ENCODE data around the gene TRMT2A.

The TRMT2A gene

DNA sequence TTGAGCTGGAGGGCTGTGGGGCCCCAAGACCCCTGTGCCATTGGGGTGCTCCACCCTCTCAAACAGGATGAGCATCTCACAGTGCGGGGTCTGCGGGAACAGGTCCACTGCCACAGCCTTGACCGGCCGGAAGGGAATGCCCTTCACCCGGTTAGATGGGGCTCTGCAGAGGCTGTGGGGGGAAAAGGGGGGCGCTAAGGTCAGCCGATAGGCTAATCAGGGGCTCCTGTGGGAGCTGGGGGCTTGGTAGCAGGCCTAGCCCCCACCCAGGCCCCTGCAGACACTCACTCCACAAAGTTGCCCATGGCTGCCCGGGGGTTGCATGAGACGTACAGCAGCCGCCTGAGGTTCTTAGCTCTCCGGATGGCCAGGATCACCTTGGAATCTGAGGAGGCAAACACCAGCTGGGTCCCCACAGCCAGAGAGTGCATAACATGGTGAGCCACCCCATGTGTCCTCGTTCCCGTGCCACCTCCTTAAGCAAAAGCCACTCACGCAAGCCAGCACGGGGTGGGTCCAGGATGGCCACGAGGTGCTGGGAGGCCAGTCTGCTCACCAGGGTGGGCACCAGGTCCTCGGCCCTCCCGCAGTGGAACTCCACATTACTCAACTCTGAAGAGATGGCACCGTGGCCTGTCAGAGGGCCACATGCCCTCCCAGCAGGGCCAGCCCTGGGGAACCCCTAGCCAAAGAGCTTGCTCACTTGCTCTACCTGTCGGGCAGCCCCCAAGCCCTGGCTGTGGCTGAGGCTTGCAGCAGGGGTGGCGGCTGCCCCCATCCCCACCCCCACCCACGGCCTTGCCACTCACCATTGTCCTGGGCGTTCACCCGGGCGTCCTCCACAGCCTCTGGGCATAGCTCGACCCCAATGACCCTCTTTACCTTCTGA is 4.2 kb downstream of the TRMT2A start:
- Histone ChIP-seq H3K4me3 (ENCODE audit: low read depth, low read length) (no peak overlapping the region), H3K36me3 (ENCODE audit: control insufficient read depth in 2 of 2, insufficient read depth in 1 of 2, low read length in 2 of 2) (peaks cover 0 to 84% of the 10 kb centered on the region in 2 experiments; a peak in 2 of 3 replicates), H3K27ac (ENCODE audit: extremely low read depth, low read depth, low read length) (no peak overlapping the region; the same call in 1 of the 2 replicates), H3K9me3 (ENCODE audit: control insufficient read depth, insufficient read depth, low read depth, low read length) (no peaks in the 10 kb centered on the region), H3K4me1 (ENCODE audit: control insufficient read depth, insufficient read depth, low read length) (no peaks in the 10 kb centered on the region)
- ChIA-PET POLR2A (interaction anchor here (0.5 to 1.5 kb wide), 9 partner anchors 9 to 232 kb away, joined by 3 to 6 read pairs (median 4); no protein-coding TSS in a partner anchor), CTCF (interaction anchor here (0.6 kb wide), 1 partner anchor 172 kb away, joined by 3 read pairs; no protein-coding TSS in a partner anchor)
- 0 out of 2 replicates have a peak, but pooled peaks have one; percentile 12 for TF ChIP-seq BCL11B (tag by site-specific recombination; IDR thresholded peaks at IDR 0.05; ENCODE audit: low read depth)
- 0 out of 2 replicates have a peak, but pooled peaks have one; percentile 30 for TF ChIP-seq GLIS2 (tag by site-specific recombination; IDR thresholded peaks at IDR 0.05)
- peak; percentile 72 for TF ChIP-seq ZNF600 (tag by site-specific recombination; IDR thresholded peaks at IDR 0.05)
- TF ChIP-seq, protein P1, sequence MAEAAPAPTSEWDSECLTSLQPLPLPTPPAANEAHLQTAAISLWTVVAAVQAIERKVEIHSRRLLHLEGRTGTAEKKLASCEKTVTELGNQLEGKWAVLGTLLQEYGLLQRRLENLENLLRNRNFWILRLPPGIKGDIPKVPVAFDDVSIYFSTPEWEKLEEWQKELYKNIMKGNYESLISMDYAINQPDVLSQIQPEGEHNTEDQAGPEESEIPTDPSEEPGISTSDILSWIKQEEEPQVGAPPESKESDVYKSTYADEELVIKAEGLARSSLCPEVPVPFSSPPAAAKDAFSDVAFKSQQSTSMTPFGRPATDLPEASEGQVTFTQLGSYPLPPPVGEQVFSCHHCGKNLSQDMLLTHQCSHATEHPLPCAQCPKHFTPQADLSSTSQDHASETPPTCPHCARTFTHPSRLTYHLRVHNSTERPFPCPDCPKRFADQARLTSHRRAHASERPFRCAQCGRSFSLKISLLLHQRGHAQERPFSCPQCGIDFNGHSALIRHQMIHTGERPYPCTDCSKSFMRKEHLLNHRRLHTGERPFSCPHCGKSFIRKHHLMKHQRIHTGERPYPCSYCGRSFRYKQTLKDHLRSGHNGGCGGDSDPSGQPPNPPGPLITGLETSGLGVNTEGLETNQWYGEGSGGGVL (tag by site-specific recombination; IDR thresholded peaks at IDR 0.05) = no peak

DNA sequence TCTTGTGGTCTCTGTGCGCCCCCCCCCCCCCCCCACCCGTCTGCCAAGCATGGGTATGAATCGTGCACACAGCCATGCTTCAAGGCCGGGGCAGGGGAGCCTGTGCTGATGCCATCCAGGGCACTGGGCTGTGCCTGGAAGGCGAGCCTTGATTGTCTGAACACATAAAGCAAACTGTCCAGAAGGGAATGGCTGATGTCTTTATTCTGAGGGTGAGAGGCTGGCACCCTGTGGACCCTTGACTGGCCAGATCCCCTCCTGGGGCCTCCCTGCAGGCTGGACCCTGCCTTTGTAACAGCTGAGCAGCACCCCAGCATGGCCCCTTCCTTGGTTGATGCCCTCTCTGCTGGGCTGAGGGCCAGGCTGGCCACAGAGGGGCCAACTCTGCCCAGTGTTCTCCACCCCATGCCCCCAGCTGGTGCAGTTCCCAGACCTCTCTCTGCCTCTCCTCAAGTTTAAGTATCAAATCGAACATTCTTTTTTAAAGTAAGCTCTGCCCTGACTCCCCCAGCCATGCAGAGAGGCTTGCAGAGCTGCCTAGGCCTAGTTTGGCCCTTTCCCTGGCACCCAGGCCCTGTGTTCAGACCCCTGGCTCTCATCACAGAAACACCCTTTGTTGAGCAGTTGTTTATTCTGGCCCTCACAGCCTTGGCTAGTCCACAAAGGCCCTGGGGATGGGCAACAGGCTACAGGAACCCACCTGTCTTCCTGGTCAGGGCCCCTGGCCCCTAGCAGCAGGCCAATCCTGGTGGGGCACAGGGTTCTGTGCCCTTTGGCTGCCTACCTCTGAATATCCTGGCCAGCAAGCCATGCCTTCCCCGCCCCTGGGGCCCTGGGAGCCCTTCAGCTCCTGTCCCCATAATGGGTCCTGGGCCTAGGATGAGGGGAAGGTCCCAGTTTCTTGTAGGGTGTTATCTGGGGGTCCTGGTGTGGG is 5.1 kb downstream of the TRMT2A start:
- peak; percentile 70 for TF ChIP-seq SCRT2 (tag by site-specific recombination; IDR thresholded peaks at IDR 0.05)
- TF ChIP-seq SCRT1 (tag by site-specific recombination; IDR thresholded peaks at IDR 0.05; ENCODE audit: borderline replicate concordance) = peak; percentile 85
- peak; percentile 58 for TF ChIP-seq ZIC2 (tag by site-specific recombination; IDR thresholded peaks at IDR 0.05)
- TF ChIP-seq GLIS2 (tag by site-specific recombination; IDR thresholded peaks at IDR 0.05) = peak; percentile 40; the same call in 1 of the 2 replicates
- no peak for TF ChIP-seq ZNF423 (tag by site-specific recombination; IDR thresholded peaks at IDR 0.05)
- TF ChIP-seq, protein P2, sequence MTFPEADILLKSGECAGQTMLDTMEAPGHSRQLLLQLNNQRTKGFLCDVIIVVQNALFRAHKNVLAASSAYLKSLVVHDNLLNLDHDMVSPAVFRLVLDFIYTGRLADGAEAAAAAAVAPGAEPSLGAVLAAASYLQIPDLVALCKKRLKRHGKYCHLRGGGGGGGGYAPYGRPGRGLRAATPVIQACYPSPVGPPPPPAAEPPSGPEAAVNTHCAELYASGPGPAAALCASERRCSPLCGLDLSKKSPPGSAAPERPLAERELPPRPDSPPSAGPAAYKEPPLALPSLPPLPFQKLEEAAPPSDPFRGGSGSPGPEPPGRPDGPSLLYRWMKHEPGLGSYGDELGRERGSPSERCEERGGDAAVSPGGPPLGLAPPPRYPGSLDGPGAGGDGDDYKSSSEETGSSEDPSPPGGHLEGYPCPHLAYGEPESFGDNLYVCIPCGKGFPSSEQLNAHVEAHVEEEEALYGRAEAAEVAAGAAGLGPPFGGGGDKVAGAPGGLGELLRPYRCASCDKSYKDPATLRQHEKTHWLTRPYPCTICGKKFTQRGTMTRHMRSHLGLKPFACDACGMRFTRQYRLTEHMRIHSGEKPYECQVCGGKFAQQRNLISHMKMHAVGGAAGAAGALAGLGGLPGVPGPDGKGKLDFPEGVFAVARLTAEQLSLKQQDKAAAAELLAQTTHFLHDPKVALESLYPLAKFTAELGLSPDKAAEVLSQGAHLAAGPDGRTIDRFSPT (tag by site-specific recombination; IDR thresholded peaks at IDR 0.05) = peak; percentile 73; the same call in 1 of the 2 replicates
- TF ChIP-seq ZBTB20 (tag by site-specific recombination; IDR thresholded peaks at IDR 0.05) = peak; percentile 39; the same call in 1 of the 2 replicates
- no peak for TF ChIP-seq ZNF23 (tag by site-specific recombination; IDR thresholded peaks at IDR 0.05; ENCODE audit: borderline replicate concordance)
- ChIA-PET POLR2A (interaction anchor here (0.7 to 1.5 kb wide), 5 partner anchors 10 to 146 kb away, joined by 3 to 6 read pairs (median 4); partner anchors contain the start of gene DGCR8), CTCF (interaction anchor here (0.6 to 1.1 kb wide), 4 partner anchors 16 to 173 kb away, joined by 3 to 5 read pairs (median 4); no protein-coding TSS in a partner anchor)
- peaks cover 4 to 93% of the 10 kb centered on the region in 2 experiments; a peak in 2 of 3 replicates for H3K36me3 ChIP-seq (ENCODE audit: control insufficient read depth in 2 of 2, insufficient read depth in 1 of 2, low read length in 2 of 2)
- no peak overlapping the region; the same call in 1 of the 2 replicates for H3K27ac ChIP-seq (ENCODE audit: extremely low read depth, low read depth, low read length)
- H3K4me1 ChIP-seq (ENCODE audit: control insufficient read depth, insufficient read depth, low read length) = no peaks in the 10 kb centered on the region
- no peak overlapping the region for H3K4me3 ChIP-seq (ENCODE audit: low read depth, low read length)
- no peaks in the 10 kb centered on the region for H3K9me3 ChIP-seq (ENCODE audit: control insufficient read depth, insufficient read depth, low read depth, low read length)

Measured in HEK293 (cell line).